Measurements from ENCODE around the gene TAL1.
"Not testable (repeated sequence)": the region's sequence is repeated elsewhere in the genome, so short reads cannot be mapped to it uniquely, and the experiment has no call there.

The TAL1 gene

GRCh38 chr1:47232187-47232874 is at the start of gene TAL1:
Gene TAL1 (minus strand): TSS chr1:47232225. CDS start chr1:47225888, 6,337 bp downstream.
- no peak within 1 kb of the TSS for H3K4me3 ChIP-seq (ENCODE audit: low read depth, low read length)
- no peak for TF ChIP-seq CTCF (IDR thresholded peaks at IDR 0.05; ENCODE audit: insufficient read depth, low read depth, low read length, missing control alignments)
- no peak for DNase-seq (ENCODE audit: low read depth)

- no peak for DNase-seq (ENCODE audit: low read depth)
- no peak overlapping the region for H3K4me3 ChIP-seq (ENCODE audit: low read depth, low read length)
- TF ChIP-seq CTCF (IDR thresholded peaks at IDR 0.05; ENCODE audit: insufficient read depth, low read depth, low read length, missing control alignments), result no peak
Observed at GRCh38 chr1:47280142-47280541, 48.1 kb upstream of the TAL1 start.

- H3K4me3 ChIP-seq (ENCODE audit: low read depth, low read length), result no peak overlapping the region
- no peak for DNase-seq (ENCODE audit: low read depth)
- no peak for TF ChIP-seq CTCF (IDR thresholded peaks at IDR 0.05; ENCODE audit: insufficient read depth, low read depth, low read length, missing control alignments)
Observed at GRCh38 chr1:47276850-47277249, 44.8 kb upstream of the TAL1 start.

GRCh38 chr1:47275811-47276210 is 43.8 kb upstream of the TAL1 start:
- H3K4me3 ChIP-seq (ENCODE audit: low read depth, low read length); DNase-seq (ENCODE audit: low read depth): not testable (repeated sequence)

GRCh38 chr1:47265529-47265928 is 33.5 kb upstream of the TAL1 start:
- not testable (repeated sequence) for DNase-seq (ENCODE audit: low read depth); H3K4me3 ChIP-seq (ENCODE audit: low read depth, low read length)

- H3K4me3 ChIP-seq (ENCODE audit: low read depth, low read length), result no peak overlapping the region
- peak; percentile 58 for TF ChIP-seq CTCF (IDR thresholded peaks at IDR 0.05; ENCODE audit: insufficient read depth, low read depth, low read length, missing control alignments)
- DNase-seq (ENCODE audit: low read depth), result peak; percentile 56
Observed at GRCh38 chr1:47262787-47263413, 30.9 kb upstream of the TAL1 start.

GRCh38 chr1:47257224-47257623 is 25.2 kb upstream of the TAL1 start:
- no peak for TF ChIP-seq CTCF (IDR thresholded peaks at IDR 0.05; ENCODE audit: insufficient read depth, low read depth, low read length, missing control alignments)
- no peak overlapping the region for H3K4me3 ChIP-seq (ENCODE audit: low read depth, low read length)
- DNase-seq (ENCODE audit: low read depth), result no peak

- no peak for DNase-seq (ENCODE audit: low read depth)
- TF ChIP-seq CTCF (IDR thresholded peaks at IDR 0.05; ENCODE audit: insufficient read depth, low read depth, low read length, missing control alignments), result no peak
- no peak overlapping the region for H3K4me3 ChIP-seq (ENCODE audit: low read depth, low read length)
Observed at GRCh38 chr1:47252795-47253194, 20.8 kb upstream of the TAL1 start.

Measured in GM12865 (cell line).